Measurements from ENCODE around the gene L3MBTL4.

DNA sequence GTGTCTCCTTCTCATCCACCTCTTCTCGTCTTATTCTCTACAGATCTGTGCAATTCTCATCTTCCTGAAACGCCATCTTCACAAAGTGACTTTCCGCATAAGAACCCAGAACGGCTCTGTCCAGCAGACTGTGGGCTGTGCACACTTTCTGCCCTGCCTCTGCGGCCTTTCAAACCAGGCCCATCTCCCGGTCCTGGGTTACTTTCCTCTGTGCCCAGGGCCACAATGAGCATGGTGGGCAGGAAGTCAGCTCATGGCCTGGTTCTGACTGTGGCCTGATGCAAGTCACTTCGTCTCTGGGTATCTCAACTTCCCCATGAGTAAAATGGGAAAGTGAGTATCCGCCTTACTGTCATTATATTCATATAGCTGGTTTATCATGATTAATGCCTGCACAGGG is 447.7 kb downstream of the L3MBTL4 start:
- TF ChIP-seq FOXA1 (IDR thresholded peaks at IDR 0.05; ENCODE audit: borderline replicate concordance) (no peak), SMAD1 (IDR thresholded peaks at IDR 0.05; ENCODE audit: low read depth, low read length, partially characterized antibody) (no peak), ESRRA (IDR thresholded peaks at IDR 0.05; ENCODE audit: borderline replicate concordance, low read depth) (no peak), RCOR1 (IDR thresholded peaks at IDR 0.05; ENCODE audit: borderline replicate concordance in 1 of 2, low read depth in 2 of 2, low read length in 2 of 2) (no peak)
- TF ChIP-seq, protein P1, sequence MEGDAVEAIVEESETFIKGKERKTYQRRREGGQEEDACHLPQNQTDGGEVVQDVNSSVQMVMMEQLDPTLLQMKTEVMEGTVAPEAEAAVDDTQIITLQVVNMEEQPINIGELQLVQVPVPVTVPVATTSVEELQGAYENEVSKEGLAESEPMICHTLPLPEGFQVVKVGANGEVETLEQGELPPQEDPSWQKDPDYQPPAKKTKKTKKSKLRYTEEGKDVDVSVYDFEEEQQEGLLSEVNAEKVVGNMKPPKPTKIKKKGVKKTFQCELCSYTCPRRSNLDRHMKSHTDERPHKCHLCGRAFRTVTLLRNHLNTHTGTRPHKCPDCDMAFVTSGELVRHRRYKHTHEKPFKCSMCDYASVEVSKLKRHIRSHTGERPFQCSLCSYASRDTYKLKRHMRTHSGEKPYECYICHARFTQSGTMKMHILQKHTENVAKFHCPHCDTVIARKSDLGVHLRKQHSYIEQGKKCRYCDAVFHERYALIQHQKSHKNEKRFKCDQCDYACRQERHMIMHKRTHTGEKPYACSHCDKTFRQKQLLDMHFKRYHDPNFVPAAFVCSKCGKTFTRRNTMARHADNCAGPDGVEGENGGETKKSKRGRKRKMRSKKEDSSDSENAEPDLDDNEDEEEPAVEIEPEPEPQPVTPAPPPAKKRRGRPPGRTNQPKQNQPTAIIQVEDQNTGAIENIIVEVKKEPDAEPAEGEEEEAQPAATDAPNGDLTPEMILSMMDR (IDR thresholded peaks at IDR 0.05 in 2 of 3, conservative IDR thresholded peaks at IDR 0.05 in 1 of 3; ENCODE audit: insufficient read depth in 2 of 3, low read depth in 1 of 3, low read length in 3 of 3) = no peak

Measured in K562 (cell line).